G401 (cell line): ENCODE data around the gene UHRF1. TPM values are rescaled to one million over a fixed set of nuclear protein-coding genes. Genes with fewer than 3 reads are reported as not detected.

ENCODE experiments used
- DNase-seq: peaks from one replicate; pipeline ENCODE4 v3.0.0-alpha.2; 2015; ENCODE audit warnings: low spot score
- in situ Hi-C: cut with HindIII; loops from 2 replicates; pipeline ENCODE4 v1.10.0; 2016; ENCODE audit warnings: low sequenced_read_pairs, mixed read lengths
- total RNA-seq: library from RNA; depleted of rRNA; stranded (reverse); fragments of >200 nt; shearing (Covaris generic); gene quantifications from 2 replicates; pipeline ENCODE4 v1.2.3, GENCODE V29; 2014

Gene UHRF1
- total RNA-seq, 1 experiment from 2014 or later, result 112 TPM

DNA sequence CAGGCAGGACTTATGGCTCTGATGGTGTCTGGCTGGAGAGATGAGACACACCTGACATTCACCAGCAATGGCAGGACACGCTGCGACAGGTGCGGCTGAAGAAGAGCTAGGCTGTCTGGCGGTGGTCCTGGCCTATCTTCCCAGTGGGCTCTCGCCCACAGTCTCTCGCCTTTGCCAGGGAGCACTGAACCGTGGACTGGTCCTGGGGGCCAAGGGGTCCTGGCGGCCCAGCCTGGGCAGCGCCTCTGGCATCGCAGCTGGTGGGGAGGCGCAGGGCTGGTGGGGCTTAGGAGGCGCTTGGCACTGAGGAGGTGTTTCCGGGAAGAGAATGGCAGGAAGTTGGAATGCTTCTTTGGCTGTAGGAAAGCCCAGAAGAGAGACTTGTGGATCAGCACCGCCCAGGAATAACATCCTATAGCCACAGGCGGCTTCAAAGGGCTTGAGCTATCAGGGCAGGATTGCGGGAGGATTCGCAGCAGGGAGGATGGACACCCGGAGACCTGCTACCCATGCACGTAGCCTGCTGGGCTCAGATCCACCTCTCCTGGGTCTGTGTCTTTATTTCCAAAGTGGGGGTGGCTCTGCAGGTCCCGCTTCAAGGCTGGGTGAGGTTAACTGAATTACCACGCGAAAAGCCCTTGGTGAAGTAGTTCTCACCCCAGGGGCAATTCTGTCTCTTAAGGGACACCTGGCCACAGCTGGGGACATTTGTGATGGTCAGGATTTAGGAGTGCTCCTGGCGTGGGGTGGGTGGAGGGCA, 74.2 kb downstream of the UHRF1 start:
- in situ Hi-C loops, result no loop called here
- peak; percentile 80 for DNase-seq

DNA sequence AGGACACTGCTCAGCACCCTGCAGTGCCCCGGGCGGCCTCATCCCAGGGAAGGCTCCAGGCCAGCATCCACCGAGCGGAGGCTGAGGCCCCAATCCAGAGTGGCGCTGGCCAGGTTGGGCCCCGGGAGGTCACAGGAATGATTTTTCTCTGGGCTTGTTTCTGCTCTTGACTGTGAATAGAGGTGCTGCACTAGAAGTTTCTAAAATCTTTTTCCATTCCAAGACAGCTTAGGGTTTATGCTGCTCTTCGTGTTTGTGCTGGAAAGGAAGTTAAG, 74.7 kb downstream of the UHRF1 start:
- DNase-seq, result no peak
- in situ Hi-C loops, result no loop called here

DNA sequence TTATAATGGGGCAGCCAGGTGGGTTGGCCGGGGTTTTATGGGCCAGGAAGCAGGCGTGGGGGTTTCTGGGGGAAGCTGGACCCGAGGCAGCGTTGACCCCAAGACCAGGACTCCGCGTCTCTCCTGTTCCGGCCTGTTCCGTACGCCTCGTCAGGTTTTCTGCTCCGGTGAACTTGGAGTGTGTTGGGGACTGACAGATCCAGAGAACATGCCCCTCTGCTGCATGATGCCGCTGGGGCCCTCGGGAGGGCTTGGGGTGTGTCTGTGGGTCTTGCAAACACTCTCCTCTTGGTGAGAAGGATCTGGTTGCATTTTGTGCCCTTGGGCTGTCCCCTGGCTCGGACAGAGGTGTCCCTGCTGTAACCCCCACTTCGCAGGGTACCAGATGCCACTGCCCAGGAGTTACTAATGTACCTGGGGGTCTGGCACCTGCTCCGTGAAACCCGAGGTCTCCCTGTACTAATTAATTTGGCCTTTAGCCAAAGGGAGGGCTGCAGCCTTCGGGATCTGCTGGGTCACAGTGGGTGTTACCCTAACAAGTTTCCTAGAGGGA, 75.2 kb downstream of the UHRF1 start:
- in situ Hi-C loops, result no loop called here
- DNase-seq, result no peak

DNA sequence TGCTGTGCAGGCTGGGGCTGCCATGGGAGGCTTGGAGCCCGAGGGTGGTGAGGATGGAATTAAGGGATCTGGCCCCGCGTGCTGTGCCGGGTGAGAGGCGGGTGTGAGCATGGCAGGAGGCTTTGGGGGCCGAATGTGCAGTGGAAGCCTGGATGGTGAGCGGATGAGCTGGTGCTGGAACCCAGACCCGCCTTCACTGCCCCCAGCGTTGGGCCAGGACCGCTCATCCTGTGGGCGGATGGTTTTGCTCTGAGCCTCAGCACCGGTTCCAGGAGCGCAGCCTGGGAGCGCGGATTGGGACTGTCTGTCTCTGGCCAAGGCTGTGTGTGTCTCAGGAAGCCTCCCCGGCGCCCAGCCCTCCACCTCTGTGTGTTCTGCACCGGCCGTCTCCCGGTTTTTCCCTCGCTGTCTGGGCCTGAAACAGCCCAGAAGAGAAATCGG, 76.3 kb downstream of the UHRF1 start:
- peak; percentile 55 for DNase-seq
- in situ Hi-C loops, result no loop called here

DNA sequence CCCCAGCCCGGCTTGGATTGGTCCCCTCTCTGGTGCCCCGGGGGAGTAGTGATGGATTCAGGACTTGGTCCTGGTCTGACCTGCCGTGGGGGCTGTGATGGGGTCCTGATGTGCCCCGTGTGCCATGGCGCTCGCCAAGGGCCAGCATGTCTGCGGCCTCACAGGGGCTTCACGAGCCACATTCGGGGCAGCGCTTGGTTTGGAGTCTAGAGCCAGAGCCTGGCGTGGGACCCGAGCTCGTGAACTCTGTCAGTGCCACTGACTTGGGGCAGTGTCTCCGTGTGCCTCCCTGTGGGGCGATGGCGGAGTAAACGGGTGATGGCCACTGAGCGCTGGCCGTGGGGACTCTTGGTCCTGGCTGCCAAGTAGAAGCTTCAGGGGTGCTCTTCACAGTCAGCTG, 76.8 kb downstream of the UHRF1 start:
- in situ Hi-C loops, result no loop called here
- no peak for DNase-seq

DNA sequence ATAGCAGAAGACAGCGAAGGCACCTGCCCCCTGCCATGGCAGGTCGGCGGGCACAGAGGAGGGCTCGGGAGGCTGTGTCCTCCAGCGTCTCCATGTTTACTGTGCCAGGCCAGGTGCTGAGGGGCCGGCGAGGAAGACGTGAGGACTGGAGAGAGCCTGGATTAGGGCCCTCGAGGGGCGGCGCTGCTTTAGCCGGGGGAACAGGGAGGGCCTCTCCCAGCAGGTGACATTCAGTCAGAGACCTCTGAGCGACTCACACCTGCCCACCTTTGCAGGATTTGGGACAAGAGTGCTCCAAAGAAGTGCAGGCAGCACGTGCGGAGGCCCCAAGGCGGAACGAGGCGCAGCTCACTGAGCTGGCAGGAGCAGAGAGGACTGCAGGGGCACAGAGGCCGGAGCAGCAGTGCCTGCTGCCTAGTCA, 77.2 kb downstream of the UHRF1 start:
- DNase-seq, result no peak
- in situ Hi-C loops, result no loop called here

DNA sequence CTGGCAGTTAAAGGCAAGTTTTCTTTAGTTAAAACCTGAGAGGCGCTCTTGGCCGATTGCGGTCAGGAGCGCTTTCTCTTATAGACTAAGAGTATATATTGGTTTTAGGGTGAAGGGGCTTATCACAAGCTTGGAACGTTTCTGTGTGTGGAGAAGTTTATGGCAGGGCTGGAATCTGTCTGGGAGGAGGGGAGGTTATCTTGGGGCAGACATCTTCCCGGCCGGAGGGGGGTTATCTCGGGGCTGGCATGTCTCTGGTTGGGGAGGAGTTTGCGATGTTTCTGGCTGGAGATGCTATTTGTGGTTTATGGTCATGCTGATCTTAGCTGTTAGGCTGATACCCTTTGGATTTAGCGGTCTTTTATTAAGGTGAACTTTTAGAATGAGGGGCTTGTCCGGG, 78.0 kb downstream of the UHRF1 start:
- no peak for DNase-seq
- in situ Hi-C loops, result no loop called here

DNA sequence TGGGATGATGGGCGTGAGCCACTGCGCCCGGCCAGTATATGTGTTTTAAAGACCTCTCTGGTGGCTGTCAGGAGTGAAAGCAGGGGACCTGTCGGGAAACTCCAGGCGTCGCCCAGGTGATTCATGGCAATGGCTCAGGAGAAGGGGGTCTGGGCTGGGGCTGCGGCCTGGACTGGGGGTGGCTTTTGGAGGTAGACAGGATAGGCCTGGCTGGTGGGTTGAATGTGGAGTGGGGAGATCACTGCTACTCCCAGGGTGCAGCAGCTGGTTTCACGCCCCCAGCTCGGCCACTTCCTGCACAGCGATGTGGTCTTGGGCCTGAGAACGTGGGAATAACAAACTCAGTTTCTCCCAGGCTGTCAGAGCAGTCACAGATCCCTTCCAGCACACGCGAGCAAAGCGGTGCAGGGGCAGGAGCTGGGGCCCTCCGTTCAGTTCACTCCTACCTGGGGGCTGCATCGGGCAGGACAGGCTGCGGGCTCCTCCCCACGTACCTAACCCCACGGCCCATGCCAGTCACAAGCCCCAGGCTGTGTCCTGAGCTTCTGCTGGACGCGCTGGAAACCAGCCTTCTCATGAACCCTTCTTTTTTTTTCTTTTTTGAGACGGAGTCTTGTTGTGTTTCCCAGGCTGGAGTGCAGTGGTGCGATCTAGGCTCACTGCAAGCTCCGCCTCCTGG, 78.5 kb downstream of the UHRF1 start:
- no peak for DNase-seq
- in situ Hi-C loops, result no loop called here

DNA sequence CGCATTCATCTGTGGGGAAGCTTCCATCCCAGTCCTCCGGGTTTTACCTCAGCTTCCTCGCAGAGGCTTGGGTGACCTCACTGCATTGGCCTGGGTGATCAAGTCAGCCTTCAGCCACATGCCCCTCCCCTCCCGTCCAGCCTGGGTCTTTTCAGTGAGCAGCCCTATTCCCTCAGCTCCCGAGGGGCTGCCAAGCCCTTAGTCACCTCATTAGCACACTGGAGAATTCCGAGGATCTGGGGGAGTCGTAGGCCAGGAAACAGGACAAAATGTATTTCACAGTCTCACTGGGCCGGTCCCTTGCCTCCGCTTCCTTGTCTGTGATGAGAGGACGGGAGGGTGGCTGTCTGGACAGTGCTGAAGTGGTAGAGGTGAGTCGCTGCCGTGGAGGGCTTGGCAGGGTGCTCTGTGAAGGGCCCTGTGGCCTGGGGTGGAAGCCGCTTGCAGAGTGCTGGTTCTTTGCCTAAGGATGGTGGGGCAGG, 79.5 kb downstream of the UHRF1 start:
- no peak for DNase-seq

DNA sequence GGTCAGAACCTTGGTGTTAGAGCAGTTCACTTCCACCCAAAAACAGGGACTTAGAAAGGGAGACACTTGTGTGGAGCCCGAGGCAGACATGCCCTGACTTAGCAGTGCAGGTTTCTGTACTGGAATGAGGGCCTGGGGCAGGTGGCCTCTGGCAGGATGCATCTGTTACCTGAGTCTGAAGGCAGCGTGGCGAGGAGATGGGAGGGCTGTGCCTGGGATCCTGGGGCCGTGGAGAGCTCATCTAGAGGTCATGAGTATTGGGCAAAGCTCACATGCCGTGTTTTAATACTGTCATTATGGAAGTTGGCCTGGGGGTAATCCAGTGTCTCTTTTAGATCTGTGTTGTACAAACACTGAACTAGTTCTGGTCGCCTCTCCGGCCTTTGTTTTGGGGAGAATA, 81.0 kb downstream of the UHRF1 start:
- in situ Hi-C loops, result no loop called here

More for the DNA sequence above, 79.5 kb downstream of the UHRF1 start:
- in situ Hi-C loops, result no loop called here

DNA sequence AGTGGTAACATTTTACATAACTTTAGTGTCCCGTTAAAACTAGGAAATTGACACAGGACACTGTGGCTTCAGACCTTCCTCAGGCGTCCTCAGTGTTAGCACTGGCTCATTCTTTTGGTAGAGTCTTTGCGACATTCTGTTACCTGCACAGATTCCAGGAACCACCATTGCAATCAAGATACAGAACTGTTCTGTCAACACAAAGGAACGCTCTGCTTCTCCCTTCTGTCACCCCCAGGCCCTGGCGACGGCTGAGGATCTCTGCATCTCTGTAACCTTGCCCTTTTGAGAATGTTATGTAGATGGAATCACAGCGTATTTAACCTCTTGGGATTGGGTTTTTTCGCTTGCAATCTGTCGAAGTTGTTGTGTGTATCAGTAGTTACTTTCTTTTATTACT, 82.2 kb downstream of the UHRF1 start:
- in situ Hi-C loops, result no loop called here
- DNase-seq, result no peak

More for the DNA sequence above, 81.0 kb downstream of the UHRF1 start:
- no peak for DNase-seq

DNA sequence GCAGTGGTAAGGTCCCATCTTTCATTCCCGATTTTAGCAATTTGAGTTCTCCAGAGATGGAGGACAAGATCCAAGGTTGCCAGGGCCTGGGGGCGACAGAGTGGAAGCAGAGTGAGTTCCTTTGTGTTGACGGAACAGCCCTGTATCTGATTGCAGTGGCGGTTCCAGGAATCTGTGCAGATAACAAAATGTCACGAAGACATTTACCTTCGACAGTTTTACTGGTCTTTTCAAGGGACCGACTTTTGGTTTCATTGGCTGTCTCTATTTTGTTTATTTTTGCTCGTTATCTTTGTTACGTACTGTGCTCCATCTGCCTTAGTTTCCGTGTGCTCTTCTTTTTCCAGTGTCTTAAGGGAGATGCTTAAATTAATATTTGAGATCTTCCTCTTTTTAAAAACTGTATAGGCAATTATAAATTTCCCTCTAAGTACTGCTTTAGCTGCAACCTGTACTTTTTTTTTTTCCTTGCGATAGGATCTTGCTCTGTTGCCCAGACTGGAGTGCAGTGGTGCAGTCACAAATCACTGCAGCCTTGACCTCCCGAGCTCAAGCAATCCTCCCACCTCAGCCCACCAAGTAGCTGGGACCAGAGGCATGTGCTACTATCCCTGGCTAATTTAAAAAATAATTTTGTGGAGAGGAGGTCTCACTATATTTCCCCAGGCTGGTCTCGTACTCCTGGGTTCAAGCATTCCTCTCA, 82.8 kb downstream of the UHRF1 start:
- in situ Hi-C loops, result no loop called here
- no peak for DNase-seq

DNA sequence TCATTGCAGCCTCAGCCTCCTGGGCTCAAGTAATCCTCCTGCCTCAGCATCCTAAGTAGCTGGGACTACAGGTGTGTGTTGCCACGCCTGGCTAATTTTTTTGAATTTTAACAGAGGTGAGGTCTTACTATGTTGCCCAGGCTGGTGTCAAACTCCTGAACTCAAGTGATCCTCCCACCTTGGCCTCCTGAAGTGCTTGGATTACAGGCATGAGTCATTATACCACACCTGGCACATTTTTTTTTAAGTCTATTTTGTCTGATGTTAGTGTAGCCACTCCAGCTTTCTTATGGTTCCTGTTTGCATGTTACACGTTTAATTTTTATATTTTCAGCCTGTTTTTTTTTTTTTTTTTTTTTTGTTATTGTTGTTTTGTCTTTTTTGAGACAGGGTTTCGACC, 84.4 kb downstream of the UHRF1 start:
- no peak for DNase-seq
- in situ Hi-C loops, result no loop called here

DNA sequence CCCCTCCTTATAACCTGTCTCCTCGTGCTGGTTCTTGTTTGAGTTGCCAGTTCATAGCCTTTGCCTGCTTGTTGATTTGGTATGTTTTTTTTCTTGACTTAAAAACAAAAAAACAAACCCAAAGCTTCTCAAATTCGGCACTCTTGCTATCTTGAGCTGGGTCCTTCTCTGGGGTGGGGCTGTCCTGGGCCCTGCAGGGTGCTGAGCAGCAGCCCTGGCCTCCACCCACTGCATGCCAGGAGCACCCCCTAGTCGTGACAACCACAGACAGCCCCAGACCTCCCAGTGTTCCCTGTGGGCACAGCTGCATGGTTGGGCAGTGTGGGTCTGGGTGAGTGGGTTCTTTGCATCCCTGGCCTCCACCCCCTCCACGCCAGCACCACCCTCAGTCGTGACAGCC, 87.4 kb downstream of the UHRF1 start:
- no peak for DNase-seq
- in situ Hi-C loops, result no loop called here

DNA sequence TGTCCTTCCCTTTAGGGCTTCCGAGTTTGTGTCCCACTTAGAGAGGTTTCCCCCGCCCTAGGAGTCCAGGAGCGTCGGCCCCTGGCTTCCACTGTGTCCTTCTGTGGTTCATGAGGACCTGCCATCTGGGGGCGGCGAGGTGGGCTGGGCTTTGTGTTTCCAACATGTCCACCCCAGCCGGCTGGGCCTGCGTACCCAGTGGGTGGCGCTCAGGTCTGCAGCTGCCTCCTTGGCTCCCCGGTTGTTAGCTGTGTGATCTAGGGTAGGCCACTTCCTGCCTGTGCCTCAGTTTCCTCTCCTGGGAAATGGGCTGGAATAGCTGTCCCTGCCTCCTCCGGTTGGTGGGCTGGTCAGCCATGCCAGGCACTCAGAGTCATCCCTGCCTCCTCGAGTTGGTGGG, 88.0 kb downstream of the UHRF1 start:
- no peak for DNase-seq
- in situ Hi-C loops, result no loop called here

DNA sequence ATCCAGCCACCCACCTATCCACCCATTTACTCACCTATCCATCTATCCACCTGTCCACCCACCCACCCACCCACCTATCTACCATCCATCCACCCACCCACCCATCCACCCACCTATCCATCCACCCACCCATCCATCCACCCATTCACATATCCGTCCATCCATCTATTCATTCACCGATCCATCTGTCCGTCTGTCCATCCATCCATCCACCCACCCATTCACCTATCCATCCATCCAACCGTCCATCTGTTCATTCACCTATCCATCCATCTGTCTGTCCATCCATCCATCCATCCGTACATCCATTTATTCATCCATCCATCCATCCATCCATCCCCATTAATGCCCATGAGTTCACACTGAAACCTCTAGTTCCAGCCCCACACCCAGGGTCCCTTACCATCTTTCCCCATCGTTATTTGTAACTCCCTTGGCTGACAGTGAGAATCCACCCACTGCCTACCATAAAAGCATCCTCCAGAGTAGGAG, 90.9 kb downstream of the UHRF1 start:
- in situ Hi-C loops, result no loop called here
- no peak for DNase-seq

DNA sequence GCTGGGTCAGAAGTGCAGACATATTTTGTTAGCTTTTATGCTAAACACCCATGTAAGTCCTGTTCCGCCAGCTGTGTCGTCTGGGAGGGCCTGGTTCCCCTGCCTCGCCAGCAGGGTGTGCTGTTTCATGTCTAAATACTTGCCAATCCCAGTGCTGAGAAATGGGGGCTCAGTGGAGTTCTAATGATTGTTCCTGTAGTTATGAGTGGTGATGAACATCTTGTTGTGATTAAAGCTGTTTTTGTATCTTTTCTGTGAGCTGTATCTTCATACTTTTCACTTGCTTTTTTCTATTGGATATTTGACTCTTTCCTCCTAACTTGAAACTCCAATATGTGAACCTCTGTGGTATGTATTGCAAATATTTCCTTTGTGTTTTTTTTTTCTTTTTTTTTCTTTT, 92.3 kb downstream of the UHRF1 start:
- in situ Hi-C loops, result no loop called here
- DNase-seq, result no peak

DNA sequence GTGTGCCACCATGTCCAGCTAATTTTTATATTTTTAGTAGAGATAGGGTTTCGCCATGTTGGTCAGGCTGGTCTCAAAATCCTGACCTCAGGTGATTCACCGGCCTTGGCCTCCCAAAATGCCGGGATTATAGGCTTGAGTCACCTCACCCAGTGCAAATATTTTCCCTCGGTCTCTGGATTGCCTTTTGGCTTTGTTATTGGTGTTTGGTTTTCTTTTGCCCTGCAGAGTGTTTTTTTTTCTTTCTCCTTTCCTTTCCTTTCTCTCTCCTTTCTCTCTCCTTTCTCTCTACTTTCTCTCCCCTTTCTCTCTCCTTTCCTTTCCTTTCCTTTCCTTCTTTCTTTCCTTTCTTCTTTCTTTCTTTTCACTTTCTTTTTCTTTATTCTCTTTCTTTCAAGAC, 92.8 kb downstream of the UHRF1 start:
- no peak for DNase-seq
- in situ Hi-C loops, result no loop called here

DNA sequence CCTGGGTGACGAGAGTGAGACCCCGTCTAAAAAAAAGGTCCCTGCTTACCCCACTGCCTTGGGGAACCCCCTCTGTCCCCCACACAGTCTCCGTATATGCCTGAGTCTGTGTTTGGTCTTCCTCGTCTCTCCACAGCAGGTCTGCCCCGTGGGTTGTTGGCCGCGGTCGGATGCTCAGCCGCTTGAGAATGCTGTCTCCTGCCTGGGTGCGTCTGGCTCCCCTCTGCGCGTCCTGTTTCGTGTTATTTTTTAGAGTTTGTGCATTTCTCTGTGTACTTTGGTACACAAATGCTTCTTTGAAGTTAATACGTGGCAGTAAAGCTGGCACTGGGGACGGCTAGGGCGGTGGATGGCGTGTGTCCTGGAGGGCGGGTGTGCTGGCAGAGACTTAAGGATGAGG, 94.5 kb downstream of the UHRF1 start:
- in situ Hi-C loops, result no loop called here
- no peak for DNase-seq

DNA sequence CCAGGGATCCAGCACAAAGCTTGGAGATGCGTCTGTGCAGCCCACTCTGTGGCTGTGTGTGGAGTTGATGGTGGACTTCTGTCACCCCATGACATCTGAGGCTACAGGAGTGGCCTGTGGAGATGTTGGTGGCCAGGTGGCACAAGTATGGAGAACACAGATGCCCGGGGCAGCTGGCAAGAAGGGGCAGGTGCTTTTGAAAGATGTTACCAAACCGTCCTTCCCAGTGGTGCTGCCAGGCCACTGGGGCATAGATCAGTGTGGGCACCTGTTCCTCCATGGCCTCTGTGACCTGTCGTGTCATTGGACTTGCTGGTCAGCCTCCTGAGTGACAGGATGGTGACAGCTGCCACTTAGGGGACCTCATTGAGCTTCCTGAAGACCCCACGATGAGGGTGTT, 95.8 kb downstream of the UHRF1 start:
- in situ Hi-C loops, result no loop called here
- DNase-seq, result no peak
